ENCODE results near the gene PHRF1. TPM values are rescaled to one million over a fixed set of nuclear protein-coding genes. Genes with fewer than 3 reads are reported as not detected.

Gene PHRF1
- total and polyA plus RNA-seq, 2 donors from 2014 or later = 7.5 to 30.9 TPM

- intact Hi-C loops (cut with DNase I) = no loop called here
- FAIRE-seq = no peak
- H3K36me3 ChIP-seq (ENCODE audit: control insufficient read depth in 2 of 3, insufficient read depth in 3 of 3, low read length in 3 of 3) = peaks cover 0 to 4% (median 0%) of the 10 kb centered on the region in 3 donors
- no peaks in the 10 kb centered on the region for H3K27me3 ChIP-seq (ENCODE audit: control insufficient read depth, insufficient read depth, low read length)
- peak overlapping the region in 1 of 3 donors; percentile 37 for H3K4me3 ChIP-seq (ENCODE audit: low read length in 3 of 3)
- H3K9ac ChIP-seq (ENCODE audit: low read length in 3 of 3) = peak overlapping the region in 1 of 3 donors; percentile 55
- no peaks in the 10 kb centered on the region for H3K9me3 ChIP-seq (ENCODE audit: control insufficient read depth in 2 of 3, insufficient read depth in 1 of 3, low read length in 3 of 3)
- DNase-seq = peak in 1 of 5 donors; percentile 86
- peaks cover 0 to 23% (median 5%) of the 10 kb centered on the region in 3 donors for H3K4me1 ChIP-seq (ENCODE audit: control insufficient read depth in 2 of 3, insufficient read depth in 2 of 3, low read depth in 1 of 3, low read length in 3 of 3)
- no peak for TF ChIP-seq CTCF (IDR thresholded peaks at IDR 0.05; ENCODE audit: borderline replicate concordance, extremely low read depth, insufficient read depth)
- H3K27ac ChIP-seq (ENCODE audit: low read depth in 2 of 2, low read length in 2 of 2) = peak overlapping the region; percentile 45 to 57
Measured at GRCh38 chr11:567629-568292, 8.5 kb upstream of the PHRF1 start.

GRCh38 chr11:568306-569157, 7.7 kb upstream of the PHRF1 start:
- DNase-seq = peak; percentile 96 to 98 (median 97)
- H3K9ac ChIP-seq (ENCODE audit: low read length in 3 of 3) = peak overlapping the region in 1 of 3 donors; percentile 69
- H3K36me3 ChIP-seq (ENCODE audit: control insufficient read depth in 2 of 3, insufficient read depth in 3 of 3, low read length in 3 of 3) = peaks cover 0 to 2% (median 0%) of the 10 kb centered on the region in 3 donors
- intact Hi-C loops (cut with DNase I) = no loop called here
- no peak for FAIRE-seq
- TF ChIP-seq CTCF (IDR thresholded peaks at IDR 0.05; ENCODE audit: borderline replicate concordance, extremely low read depth, insufficient read depth) = no peak
- H3K9me3 ChIP-seq (ENCODE audit: control insufficient read depth in 2 of 3, insufficient read depth in 1 of 3, low read length in 3 of 3) = no peaks in the 10 kb centered on the region
- H3K4me3 ChIP-seq (ENCODE audit: low read length in 3 of 3) = peak overlapping the region in 2 of 3 donors; percentile 48 to 60
- peaks cover 0 to 21% (median 8%) of the 10 kb centered on the region in 3 donors for H3K4me1 ChIP-seq (ENCODE audit: control insufficient read depth in 2 of 3, insufficient read depth in 2 of 3, low read depth in 1 of 3, low read length in 3 of 3)
- H3K27ac ChIP-seq (ENCODE audit: low read depth in 2 of 2, low read length in 2 of 2) = peak overlapping the region in 1 of 2 donors; percentile 57
- H3K27me3 ChIP-seq (ENCODE audit: control insufficient read depth, insufficient read depth, low read length) = no peaks in the 10 kb centered on the region

DNA sequence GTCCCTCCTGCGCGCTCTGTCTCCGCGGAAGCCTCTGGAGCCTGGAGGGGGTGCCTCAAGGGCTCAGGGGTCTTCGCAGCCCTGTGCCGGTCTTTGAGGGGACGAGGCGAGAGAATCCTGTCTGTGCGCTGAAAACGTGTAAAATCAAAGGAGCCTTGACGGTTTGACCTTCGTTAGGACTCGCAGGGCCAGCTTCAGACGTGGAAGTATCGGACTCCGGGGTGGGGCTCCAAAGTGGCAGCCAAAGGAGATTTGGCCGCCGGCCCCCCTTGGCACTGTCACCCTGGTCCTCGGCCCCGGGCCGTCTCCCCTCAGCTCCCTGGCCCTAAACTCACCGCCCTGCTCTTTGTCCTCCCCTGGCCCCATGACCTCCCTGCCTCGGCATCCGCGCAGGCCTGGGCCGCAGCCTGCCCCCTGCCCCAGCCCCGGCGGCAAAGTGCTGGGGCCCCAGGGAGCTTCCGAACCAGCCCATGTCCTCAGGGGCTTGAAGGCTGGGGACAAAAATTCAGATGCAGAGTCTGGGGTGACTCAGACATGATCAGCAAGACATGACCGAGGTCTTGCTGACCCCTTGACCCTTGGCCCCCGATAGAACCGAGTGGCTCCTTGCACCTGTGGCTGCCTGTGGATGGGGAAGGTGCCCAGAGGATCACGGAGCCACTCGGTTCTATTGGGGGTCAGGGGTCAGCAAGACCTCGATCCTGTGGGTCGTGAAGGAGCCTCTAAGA, 6.9 kb upstream of the PHRF1 start:
- Histone ChIP-seq H3K9me3 (ENCODE audit: control insufficient read depth in 2 of 3, insufficient read depth in 1 of 3, low read length in 3 of 3) (no peaks in the 10 kb centered on the region), H3K9ac (ENCODE audit: low read length in 3 of 3) (peak overlapping the region in 1 of 3 donors; percentile 69), H3K36me3 (ENCODE audit: control insufficient read depth in 2 of 3, insufficient read depth in 3 of 3, low read length in 3 of 3) (no peaks in the 10 kb centered on the region), H3K27ac (ENCODE audit: low read depth in 2 of 2, low read length in 2 of 2) (no peak overlapping the region), H3K4me3 (ENCODE audit: low read length in 3 of 3) (peak overlapping the region in 2 of 3 donors; percentile 48 to 60), H3K4me1 (ENCODE audit: control insufficient read depth in 2 of 3, insufficient read depth in 2 of 3, low read depth in 1 of 3, low read length in 3 of 3) (peaks cover 0 to 21% (median 8%) of the 10 kb centered on the region in 3 donors), H3K27me3 (ENCODE audit: control insufficient read depth, insufficient read depth, low read length) (no peaks in the 10 kb centered on the region)
- intact Hi-C loops (cut with DNase I) = no loop called here
- FAIRE-seq = no peak
- no peak for TF ChIP-seq CTCF (IDR thresholded peaks at IDR 0.05; ENCODE audit: borderline replicate concordance, extremely low read depth, insufficient read depth)
- DNase-seq = peak in 2 of 5 donors; percentile 79 to 82

Data from kidney (tissue), 14 donors.